Myocyte (in vitro differentiated cells): ENCODE results near the gene PRPH. TPM values are rescaled to one million over a fixed set of nuclear protein-coding genes. Genes with fewer than 3 reads are reported as not detected.
"Not testable (repeated sequence)": the region's sequence is repeated elsewhere in the genome, so short reads cannot be mapped to it uniquely, and the experiment has no call there.

Experiments
- DNase-seq: peaks from one replicate; pipeline ENCODE4 v3.0.0-alpha.2; 2012; ENCODE audit warnings: low read depth
- total RNA-seq: library from RNA; depleted of rRNA; stranded (reverse); fragments of >200 nt; gene quantifications from 2 replicates; pipeline ENCODE4 v1.2.3, GENCODE V29; 2014

Gene PRPH
- total RNA-seq, 1 donor from 2014 or later, result not detected

DNA sequence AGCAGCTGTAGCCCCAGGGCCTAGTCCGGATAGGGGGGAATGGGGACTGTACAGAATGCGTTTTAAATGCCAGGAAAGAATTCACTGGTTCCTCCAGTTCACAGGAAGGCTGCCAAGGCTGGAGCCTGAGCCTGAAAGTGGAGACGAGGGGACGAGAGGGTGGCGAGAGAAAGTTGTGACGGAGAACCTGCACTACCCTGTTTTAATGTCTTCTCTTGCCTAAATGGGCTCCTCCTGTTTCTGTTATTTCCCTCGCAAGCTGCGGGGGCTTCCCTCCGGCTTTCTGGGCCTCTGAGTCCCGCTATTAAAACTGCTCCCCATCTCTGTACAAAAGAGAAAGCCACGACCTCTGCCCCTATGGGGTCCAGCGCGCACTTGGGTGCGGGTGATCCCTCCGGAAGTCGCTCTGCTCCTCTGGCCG is 37.5 kb downstream of the PRPH start:
- DNase-seq, result no peak

DNA sequence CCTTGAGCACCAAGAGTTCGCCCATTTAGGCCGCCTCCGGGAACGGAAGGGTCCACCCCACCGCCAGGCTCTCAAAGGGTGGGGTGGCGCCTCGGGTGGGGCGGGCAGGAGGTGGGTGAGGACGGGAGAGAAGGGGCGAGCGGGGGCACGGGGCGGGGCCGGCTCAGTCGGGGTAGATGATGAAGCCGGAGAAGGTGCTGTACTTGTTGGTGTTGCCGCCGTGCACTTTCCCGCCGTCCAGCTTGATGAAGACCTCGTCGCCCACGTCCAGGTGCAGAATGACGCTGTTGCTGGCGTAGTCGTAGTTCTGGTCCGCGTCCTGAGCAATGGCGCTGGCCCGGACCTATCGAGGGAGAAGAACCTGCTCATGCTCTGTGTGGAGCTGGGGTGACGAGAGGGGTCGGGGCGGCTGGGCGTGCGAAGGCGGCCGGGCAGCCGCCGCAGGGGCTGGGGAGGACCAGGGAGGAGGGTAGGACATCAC is 38.0 kb downstream of the PRPH start:
- no peak for DNase-seq

DNA sequence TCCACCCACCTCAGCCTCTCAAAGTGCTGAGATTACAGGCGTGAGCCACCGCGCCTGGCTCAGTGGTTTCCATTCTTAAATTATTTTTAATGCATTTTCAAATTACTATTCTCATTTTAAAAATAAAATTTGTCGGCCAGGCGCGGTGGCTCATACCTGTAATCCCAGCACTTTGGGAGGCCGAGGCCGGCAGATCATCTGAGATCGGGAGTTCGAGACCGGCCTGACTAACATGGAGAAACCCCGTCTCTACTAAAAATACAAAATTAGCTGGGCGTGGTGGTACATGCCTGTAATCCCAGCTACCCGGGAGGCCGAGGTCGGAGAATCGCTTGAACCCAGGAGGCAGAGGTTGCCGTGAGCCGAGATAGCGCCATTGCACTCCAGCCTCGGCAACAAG is 38.8 kb downstream of the PRPH start:
- DNase-seq, result not testable (repeated sequence)

DNA sequence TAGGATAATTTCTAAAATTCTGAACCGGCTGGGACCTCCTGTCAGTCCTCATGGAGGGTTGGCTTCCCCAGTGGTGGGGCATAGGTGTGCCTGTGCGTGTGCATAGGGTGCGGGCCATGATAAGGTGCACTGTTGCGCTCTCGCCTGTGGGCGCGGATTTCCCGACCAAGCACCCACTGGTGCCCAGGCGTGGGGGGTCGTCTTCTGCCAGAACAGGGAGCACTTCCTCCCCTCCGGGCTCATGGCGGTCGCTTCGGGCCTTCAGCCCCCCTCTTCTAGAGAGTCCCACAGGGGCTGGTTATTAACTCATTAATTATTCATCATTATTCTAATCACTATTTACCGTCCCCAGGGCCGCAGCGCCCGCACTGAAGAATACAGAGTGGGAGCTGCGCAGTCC is 39.3 kb downstream of the PRPH start:
- DNase-seq, result no peak

DNA sequence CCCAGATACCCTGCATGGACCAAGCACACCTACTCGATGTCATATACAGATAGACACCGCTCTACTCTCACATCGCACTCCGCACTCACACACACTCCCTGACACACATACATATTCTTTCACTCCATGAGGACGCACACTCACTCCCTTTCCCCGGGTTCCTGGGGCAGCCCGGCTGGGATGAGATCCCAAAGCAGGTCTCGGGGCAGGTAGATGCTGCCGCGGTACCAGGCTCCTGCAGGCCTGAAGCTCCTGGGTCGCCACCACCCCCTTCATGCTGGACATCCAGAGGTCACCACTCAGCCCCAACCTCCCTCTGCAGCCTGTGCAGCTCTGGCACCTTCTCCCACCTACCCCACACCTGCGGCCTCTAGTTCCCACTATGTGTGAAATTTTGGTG is 39.7 kb downstream of the PRPH start:
- no peak for DNase-seq

DNA sequence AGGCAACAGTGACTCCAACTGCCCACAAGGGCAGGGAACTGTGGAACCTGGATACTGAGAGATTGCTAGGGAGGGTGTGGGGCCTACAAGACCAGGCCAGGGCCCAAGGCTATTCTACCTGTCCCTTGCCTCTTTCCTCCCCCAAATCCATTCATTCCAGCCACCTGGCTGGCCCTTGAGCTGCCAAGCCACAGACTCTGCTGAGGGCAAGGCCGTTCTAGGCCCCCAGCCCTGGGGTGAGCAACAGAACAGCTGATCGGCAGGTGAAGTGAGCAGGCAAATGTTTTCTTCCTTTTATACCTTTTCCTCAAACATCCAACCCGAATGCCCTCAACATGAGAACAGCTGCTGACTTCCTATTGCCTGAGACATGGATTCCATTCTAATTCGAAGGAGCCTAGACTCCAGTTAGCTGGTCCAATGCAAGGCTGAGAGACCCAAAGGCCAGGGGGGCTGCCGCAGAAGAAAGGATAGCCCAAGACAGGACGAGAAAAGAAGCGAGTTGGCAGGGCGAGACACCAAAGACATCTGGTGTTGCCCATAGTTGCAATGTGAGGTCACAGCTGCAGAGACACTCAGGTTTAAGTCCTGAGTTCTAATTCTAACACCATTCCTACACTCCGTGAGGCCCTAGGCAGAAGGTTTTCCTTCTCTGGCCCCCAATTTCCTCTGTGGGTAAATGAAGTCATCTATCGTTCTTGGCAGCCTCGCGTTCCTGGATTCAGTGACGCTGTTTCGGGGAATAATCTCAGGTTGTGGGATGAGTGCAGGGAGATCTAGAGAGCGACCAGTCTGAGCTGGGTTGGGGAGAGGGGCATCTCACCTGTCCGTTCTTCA is 40.4 kb downstream of the PRPH start:
- DNase-seq, result peak; percentile 57

DNA sequence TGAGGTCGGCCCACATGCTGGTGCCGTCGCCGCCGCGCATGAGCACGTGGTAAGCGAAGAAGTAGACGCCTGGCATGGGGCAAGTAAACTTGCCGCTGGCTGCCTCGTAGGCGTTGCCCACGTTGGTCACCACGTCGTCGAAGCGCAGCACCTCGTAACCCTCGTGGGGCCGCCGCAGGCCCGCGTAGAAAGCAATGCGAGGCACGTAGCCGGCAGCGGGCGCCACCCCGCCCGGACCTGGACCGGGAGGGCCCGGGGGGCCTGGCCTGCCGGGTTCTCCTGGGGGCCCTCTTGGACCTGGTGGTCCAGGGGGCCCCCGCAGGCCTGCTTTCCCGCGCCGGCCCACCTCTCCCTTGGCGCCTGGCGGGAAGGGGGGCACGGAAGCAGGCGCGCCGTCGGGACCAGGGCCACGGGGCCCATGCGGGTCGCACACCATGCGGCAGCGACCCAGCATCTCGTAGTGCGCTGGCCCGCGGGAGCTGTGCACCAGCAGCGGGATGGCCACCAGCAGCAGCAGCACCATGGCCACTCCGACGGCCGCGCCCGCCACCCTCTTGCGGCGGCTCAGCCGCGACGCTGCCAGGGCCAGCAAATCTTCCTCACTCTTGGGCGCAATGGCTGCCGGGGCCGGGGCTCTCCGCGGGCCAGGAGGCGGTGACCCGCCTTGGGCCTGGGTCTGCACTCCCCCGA is 41.2 kb downstream of the PRPH start:
- no peak for DNase-seq

DNA sequence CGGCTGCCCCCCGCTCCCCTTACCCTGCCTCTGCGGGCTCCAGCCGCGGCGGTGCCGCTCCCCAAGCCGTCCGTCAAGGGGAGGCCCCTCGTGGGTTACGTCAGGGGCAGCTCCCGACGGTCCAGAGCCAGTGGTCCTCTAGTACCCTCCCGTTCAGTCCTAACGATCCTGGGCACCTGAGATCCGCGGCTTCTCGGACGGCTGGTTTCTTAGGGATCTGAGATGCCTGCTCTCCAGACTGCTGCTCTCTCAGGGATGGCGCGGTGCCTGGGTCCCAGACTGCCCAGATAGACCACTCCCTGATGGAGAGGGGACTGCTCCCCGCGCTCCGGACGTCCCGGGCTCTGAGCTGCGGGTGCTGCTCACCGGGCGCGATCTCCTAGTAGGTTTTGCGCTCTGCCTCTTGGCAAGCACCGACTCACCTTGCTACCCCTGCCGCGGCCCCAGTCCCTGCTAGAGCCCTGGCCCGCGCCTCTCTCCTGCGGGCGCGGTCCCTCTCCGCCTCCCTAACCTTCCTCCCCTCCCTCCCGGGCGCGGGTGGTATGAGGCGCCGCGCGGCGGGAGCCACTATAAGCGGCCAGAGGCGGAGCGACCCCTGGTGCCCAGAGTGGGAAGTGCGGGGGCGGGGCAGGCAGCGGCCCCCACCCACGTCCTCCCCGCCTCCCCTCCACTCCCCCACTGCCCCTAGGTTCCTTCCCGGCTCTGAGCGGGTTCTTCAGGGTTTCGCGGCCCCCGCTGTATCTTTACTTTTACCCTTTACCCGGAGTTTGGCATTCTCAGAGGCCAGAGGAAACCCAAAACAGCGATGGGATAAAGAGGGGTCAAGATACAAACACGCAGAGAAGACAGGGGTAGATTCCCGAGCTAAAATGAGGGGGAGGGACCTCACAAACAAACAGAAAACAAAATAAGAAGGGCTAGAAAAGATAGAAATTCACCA is 42.0 kb downstream of the PRPH start, which contains the start of gene C1QL4:
Gene C1QL4, minus strand, starts transcription at position 544 of the 940 bp plus-strand sequence. CDS start 711 bp downstream, outside the sequence.
- DNase-seq, result peak; percentile 80

DNA sequence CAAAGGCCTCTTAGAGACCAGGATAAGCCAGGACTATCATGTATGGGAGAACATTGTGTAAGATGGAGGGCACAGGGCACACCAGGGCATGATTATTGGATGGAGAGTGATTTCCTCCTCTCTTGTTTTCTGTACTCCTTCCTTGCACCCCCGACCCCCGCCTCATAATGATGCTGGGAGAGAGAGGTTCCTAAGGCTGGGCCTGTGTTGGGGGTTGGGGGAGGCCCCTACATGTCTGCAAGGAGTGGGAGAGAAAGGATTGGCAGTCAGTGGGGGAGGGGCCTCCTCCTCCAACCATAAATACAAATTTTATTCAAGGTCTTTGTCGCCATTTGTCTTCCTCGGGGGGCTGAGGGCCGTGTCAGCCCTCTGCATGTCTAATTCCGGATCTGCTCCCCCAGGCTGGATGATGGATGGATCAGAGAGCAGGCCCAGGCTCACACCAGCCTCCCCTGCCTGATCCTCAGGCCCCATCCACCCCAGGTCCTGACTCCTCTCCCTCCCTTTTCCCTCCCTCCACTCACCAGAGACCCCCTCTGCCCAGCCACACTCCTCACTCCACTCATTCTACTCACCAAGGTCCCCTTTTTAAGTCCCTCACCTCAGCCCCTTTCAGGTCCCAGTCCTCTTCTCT is 44.0 kb downstream of the PRPH start:
- DNase-seq, result no peak

DNA sequence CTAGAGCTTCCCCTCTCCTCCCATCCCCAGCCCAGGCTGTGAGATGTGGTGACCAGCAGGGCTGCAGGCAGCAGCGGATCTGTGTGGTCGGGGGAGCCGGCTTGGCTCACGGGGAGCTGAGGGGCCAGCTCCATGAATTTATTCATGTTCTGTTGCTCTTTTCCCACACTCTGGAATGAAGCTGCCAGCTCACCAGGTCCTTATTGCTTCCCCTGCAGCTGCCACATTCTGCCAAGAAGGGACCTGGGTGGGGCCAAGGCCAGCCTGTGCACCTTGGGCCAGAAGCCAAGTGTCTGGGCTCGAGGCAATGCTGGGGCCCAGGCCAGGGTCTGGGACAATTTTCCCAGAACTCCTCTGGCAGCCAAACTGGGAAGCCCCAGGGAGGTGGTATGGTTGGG is 44.5 kb downstream of the PRPH start:
- DNase-seq, result peak; percentile 53

DNA sequence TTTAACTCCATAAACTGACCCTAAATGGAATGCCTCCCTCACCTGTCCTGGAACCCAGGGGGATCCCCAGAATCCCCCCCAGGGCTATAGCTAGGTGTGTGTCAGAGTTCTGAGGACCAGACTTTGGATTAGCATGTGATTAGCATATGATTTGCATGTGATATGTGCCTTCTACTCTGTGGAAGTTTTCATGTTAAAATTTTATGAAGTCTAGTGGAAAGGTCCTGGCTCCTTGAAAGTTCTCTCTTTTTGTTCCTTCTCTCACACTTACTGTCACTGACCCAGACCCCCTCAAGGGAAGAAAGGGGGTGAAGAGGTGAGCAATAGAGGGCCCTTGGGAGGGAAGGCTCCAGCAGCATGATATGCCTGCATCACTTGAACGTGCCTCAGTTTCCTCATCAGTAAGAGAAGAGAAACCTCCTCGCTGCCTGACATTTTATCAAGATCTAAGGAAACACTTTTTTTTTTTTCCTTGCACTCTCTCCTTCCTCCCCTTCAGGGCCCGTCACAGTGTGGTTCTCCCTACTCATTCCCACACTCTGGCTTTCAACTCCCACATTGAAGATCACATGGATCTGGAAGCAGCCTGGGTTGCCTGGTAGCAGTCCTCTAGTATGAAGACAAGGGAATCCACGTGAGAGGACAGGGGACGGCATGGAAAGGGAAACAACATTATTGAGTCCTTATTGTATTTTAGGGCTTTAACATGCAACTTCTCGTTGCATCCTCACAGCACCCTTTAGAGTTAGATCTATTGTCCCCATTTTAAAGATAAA is 45.3 kb downstream of the PRPH start:
- no peak for DNase-seq

DNA sequence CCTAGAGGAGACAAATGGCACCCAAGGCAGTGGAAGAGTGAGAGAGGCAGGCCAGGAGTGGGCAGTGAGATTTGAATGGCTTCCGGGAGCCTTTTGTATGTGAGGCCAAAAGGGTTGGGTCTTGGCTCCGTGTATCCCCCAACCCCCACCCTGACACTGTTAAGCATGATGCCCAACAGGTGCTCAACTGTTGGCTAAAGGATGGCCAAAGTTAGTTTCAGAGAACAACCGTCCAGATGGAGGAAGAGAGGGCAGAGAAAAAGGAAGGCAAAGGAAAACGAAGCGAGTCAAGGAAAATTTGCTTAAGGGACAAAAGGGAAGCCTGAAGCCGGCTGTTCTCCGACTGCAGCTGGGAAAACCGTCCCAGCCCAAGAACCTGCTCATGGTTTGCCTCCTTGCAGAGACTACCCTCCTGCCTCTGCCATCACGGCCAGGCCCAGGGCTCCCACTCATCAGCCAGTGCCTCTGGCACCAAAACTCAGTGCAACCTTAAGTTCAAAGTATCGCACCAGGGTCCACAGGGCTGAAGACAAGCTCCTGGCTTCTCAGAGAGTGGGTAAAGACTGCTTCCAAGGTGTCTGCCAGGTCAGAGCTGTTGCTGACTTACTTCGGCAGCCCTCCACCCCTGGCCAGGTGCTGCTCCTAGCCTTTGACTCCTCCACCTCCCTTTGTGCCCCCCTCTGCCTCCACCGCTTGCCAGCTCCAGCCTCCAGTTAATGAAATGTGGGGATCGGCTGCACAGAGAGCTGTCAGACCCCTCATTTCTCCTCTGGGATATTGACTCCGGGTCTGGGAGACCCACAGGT is 46.2 kb downstream of the PRPH start:
- no peak for DNase-seq

DNA sequence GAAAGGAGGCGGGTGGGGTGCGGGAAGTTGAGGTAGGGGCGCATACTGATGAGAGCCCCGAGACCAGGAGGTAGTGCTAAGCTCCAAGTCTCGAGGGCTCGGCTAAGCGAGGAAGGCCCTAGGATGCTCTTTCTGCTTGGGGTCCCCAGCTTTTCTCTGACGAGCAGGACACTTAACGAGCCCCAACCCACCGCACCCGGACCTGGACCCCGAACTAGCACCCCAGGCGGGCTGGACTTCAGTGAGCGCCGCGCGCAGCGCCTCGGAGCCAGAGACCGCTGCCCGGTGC is 46.8 kb downstream of the PRPH start:
- no peak for DNase-seq

DNA sequence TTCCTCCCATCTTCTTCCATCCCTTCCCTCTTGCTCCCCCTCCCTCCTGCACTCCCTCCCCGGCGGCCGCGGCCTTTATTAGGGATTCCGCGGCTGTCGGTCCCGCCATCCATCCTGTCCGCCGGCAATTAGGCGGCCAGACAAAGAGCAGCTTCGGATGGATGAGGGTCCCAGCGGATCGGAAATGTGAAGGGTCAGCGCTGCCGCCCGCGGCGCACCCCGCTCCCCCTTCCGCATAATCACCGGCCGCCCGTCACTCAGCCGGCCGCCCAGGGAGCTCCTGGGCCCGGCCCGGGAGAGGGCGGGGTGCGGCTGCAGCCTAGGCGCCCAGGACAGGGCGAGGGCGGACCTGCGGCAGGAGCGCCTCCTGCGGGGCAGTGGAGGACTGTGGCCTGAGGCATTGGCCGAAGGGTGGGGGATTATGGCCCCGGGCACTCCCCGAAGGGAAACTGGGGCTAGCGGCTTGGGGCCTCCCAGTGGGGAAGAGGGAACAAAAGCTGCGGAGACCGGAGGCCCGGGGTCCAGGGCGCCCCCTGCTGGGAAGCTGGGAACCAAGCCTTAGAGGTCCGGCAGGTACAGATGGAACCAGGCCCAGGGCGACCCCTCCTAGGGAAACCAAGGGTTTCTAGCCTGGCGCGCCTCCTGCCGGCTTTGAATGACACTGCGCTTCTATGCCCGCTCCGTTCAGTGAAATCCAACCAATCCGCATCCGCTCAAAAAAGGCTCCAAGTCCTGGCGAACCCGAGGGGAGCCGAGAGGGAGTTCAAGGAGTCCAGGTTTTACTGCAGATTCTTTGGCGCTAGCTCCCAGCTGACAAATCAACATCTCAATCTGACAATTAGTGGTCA is 47.3 kb downstream of the PRPH start:
- DNase-seq, result peak; percentile 84

DNA sequence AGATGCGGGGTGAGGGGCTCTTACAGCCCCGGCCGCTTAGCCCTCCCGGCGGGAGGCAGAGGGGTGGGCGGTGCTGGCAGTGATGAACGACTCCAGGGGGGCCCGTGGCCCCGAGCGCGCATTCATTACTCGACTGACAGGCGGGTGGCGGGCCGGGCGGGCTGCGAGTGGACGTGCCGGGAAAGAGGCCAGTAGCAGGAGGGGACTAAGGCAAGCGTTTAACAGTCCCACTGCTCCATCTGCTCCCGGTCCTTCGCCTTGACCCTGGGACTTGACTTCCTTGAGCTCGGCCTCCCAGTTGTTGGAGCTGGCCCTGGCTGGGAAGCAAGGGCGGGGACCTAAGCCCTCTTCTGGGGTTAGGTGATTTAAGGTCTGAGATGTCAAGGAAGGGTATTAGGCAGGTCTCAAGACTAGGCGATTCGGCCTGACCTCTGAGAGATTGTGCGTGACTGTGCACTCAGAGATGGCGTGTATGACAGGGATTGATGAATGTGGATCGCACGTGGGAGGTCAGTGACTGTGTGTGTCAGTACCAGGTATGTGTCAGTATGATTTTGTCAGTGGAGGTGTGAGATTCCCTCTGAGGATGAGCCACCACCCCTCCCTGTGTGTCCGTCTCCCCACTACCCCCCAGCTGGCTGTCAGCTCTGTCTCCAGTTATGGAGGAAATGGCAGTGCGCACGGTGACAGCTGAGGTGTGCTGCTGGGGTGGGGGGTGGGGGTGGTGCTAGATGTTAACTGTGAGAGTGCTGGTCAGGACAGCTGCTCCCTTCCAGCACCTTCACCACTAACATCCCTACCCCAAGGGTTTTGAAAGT is 48.2 kb downstream of the PRPH start:
- DNase-seq, result no peak

DNA sequence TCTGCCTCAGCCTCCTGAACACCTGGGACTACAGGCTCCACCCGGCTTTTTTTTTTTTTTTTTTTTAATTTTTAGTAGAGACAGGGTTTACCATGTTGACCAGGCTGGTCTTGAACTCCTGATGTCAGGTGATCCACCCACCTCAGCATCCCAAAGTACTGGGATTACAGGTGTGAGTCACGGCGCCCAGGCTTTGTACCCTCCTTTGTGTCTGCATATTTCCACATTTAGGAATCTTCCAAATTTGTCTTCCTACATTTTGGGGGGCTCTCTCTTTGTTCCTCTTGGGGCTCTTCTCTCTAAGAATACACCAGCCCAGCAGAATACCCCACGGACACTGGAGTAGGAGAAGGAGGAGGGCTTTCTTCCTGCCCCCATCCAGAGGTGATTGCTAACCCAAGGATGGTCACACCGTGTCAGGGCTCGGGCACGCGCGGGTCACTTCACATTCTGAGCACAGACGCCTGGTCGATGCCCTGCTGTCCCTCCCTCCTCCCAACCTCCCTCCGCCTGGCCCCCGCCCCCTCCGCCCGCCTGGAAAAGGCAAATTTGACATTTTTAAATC is 49.6 kb downstream of the PRPH start:
- no peak for DNase-seq
